Esophagus squamous epithelium (tissue), 5 donors: Measurements from ENCODE around the gene DEUP1. TPM values are rescaled to one million over a fixed set of nuclear protein-coding genes. Genes with fewer than 3 reads are reported as not detected.

ENCODE experiments used
- DNase-seq: peaks from one replicate; lab custom pipeline; 2025; lab: John Stamatoyannopoulos, UW
- H3K27ac ChIP-seq, 4 donors: fragments of 200-600 bp; sonication (generic); one replicate each; pipeline ENCODE4 v1.5.1; 2016 to 2019; ENCODE audit warnings: mild to moderate bottlenecking in 1 of 4
- H3K27me3 ChIP-seq, 4 donors: fragments of 200-600 bp; sonication (generic); 1 replicate in 3 of 4; 2 replicates in 1 of 4; pipeline versions ENCODE4 v1.5.1 to v1.6.0; 2017 to 2021; ENCODE audit warnings: antibody characterized with exemption in 1 of 4
- H3K36me3 ChIP-seq, 3 donors: fragments of 200-600 bp; sonication (generic); one replicate each; pipeline ENCODE4 v1.5.1; 2016 to 2019
- H3K4me1 ChIP-seq, 3 donors: fragments of 200-600 bp; sonication (generic); one replicate each; pipeline ENCODE4 v1.5.1; 2017 to 2019
- H3K4me3 ChIP-seq, 4 donors: fragments of 200-600 bp; sonication (generic); 1 replicate in 3 of 4; 2 replicates in 1 of 4; pipeline ENCODE4 v1.5.1; 2016 to 2019; ENCODE audit warnings: mild to moderate bottlenecking in 2 of 4, moderate library complexity in 1 of 4
- H3K9me3 ChIP-seq, 3 donors: fragments of 200-600 bp; sonication (generic); one replicate each; pipeline ENCODE4 v1.5.1; 2016 to 2019
- CTCF ChIP-seq, 6 experiments: fragments of 450-650 bp in 4 of 6; fragments of 200-600 bp in 2 of 6; sonication (generic) in 2 of 6; IDR thresholded peaks; one replicate each; pipeline ENCODE4 v1.5.1; 2016 to 2019; ENCODE audit warnings: antibody characterized with exemption in 6 of 6, mild to moderate bottlenecking in 4 of 6, moderate library complexity in 4 of 6
- POLR2A ChIP-seq, 4 donors: fragments of 450-650 bp; IDR thresholded peaks; one replicate each; pipeline ENCODE4 v1.6.1; 2017; ENCODE audit warnings: antibody characterized with exemption in 4 of 4, mild to moderate bottlenecking in 4 of 4, moderate library complexity in 3 of 4
- WGBS, 2 donors: methylation state at CpG; one replicate each; pipeline ENCODE4 v1.1.5; 2018; 5-methylcytosine and 5-hydroxymethylcytosine counted together
- intact Hi-C: fragments of 100-400 bp; cut with DNase I; formaldehyde crosslinking; loops from one replicate; pipeline ENCODE4 v1.15.0; 2022
- total RNA-seq, 4 donors: library from RNA; depleted of rRNA; stranded (reverse); fragments of >200 nt; gene quantifications; one replicate each; pipeline ENCODE4 v1.1.0, GENCODE V29; 2016
- donor health status: DM: yes; HTN: yes; CAD: no.

DEUP1 gene
- total RNA-seq, 4 donors from 2014 or later: not detected

GRCh38 chr11:93481696-93482095, 151.2 kb downstream of the DEUP1 start:
- TF ChIP-seq POLR2A (IDR thresholded peaks at IDR 0.05) (no peak), CTCF (IDR thresholded peaks at IDR 0.05) (peak in 1 of 6 experiments; percentile 4)
- peak overlapping the region in 3 of 4 donors; percentile 30 to 67 (median 51) for H3K27ac ChIP-seq
- H3K4me1 ChIP-seq: peaks cover 0 to 34% (median 10%) of the 10 kb centered on the region in 3 donors
- H3K9me3 ChIP-seq: no peaks in the 10 kb centered on the region
- DNase-seq: no peak
- intact Hi-C loops: no loop called here
- peaks cover 0 to 10% (median 0%) of the 10 kb centered on the region in 3 donors for H3K36me3 ChIP-seq
- peak overlapping the region in 1 of 4 donors; percentile 22 for H3K4me3 ChIP-seq
- H3K27me3 ChIP-seq: no peaks in the 10 kb centered on the region
- WGBS, 2 donors: 33 to 39% methylated on average over 3 of the region's 6 CpGs

- H3K27ac ChIP-seq: no peak overlapping the region
- peaks cover 0 to 6% (median 0%) of the 10 kb centered on the region in 3 donors for H3K36me3 ChIP-seq
- no peak overlapping the region for H3K4me3 ChIP-seq
- DNase-seq: no peak
- H3K4me1 ChIP-seq: peaks cover 0 to 27% (median 10%) of the 10 kb centered on the region in 3 donors
- no peak for TF ChIP-seq POLR2A (IDR thresholded peaks at IDR 0.05)
- no peak for TF ChIP-seq CTCF (IDR thresholded peaks at IDR 0.05)
- no peaks in the 10 kb centered on the region for H3K27me3 ChIP-seq
- WGBS, 2 donors: 62 to 63% methylated on average over 10 of the region's 10 CpGs
- H3K9me3 ChIP-seq: no peaks in the 10 kb centered on the region
- intact Hi-C loops: no loop called here
Measured at GRCh38 chr11:93482556-93482955, 152.0 kb downstream of the DEUP1 start.

- 50 to 54% methylated on average over 2 to 3 of the region's 3 CpGs for WGBS, 2 donors
- Histone ChIP-seq H3K27ac (no peak overlapping the region), H3K27me3 (no peaks in the 10 kb centered on the region), H3K4me3 (no peak overlapping the region), H3K9me3 (no peaks in the 10 kb centered on the region), H3K36me3 (peaks cover 0 to 10% (median 0%) of the 10 kb centered on the region in 3 donors), H3K4me1 (peaks cover 0 to 27% (median 10%) of the 10 kb centered on the region in 3 donors)
- no peak for DNase-seq
- no peak for TF ChIP-seq CTCF (IDR thresholded peaks at IDR 0.05)
- TF ChIP-seq POLR2A (IDR thresholded peaks at IDR 0.05): no peak
- intact Hi-C loops: no loop called here
Measured at GRCh38 chr11:93484716-93485115, 154.2 kb downstream of the DEUP1 start.

GRCh38 chr11:93485983-93486382, 155.4 kb downstream of the DEUP1 start:
- no peak for TF ChIP-seq CTCF (IDR thresholded peaks at IDR 0.05)
- no peak for TF ChIP-seq POLR2A (IDR thresholded peaks at IDR 0.05)
- peaks cover 0 to 21% (median 8%) of the 10 kb centered on the region in 3 donors for H3K4me1 ChIP-seq
- intact Hi-C loops: no loop called here
- peaks cover 0 to 10% (median 0%) of the 10 kb centered on the region in 3 donors for H3K36me3 ChIP-seq
- 75 to 80% methylated on average over 2 of the region's 2 CpGs for WGBS, 2 donors
- DNase-seq: no peak
- H3K27ac ChIP-seq: no peak overlapping the region
- H3K27me3 ChIP-seq: no peaks in the 10 kb centered on the region
- no peak overlapping the region for H3K4me3 ChIP-seq
- no peaks in the 10 kb centered on the region for H3K9me3 ChIP-seq

- no peaks in the 10 kb centered on the region for H3K27me3 ChIP-seq
- no peak for DNase-seq
- intact Hi-C loops: no loop called here
- peaks cover 0 to 10% (median under 1%) of the 10 kb centered on the region in 3 donors for H3K4me1 ChIP-seq
- H3K4me3 ChIP-seq: no peak overlapping the region
- TF ChIP-seq POLR2A (IDR thresholded peaks at IDR 0.05): no peak
- TF ChIP-seq CTCF (IDR thresholded peaks at IDR 0.05): no peak
- no peak overlapping the region for H3K27ac ChIP-seq
- WGBS, 2 donors: 62 to 93% methylated on average over 3 to 6 of the region's 7 CpGs
- H3K9me3 ChIP-seq: no peaks in the 10 kb centered on the region
- H3K36me3 ChIP-seq: peaks cover 0 to 10% (median 0%) of the 10 kb centered on the region in 3 donors
Measured at GRCh38 chr11:93487032-93487483, 156.5 kb downstream of the DEUP1 start.

Other genes with a start within 250 kb of the DEUP1 start
- 10 to 100 TPM in 2 of 4 donors, 1 to 10 TPM in 2; 5.7 to 16.6 (median 9.4) TPM for gene SLC36A4, start 132.8 kb upstream of the DEUP1 start, total RNA-seq
- 10 to 100 TPM in 3 of 4 donors, 1 to 10 TPM in 1; 7.1 to 28.2 (median 13.0) TPM for gene SMCO4, start 212.6 kb downstream of the DEUP1 start, total RNA-seq